ENCODE data around the gene CDK16. TPM values are rescaled to one million over a fixed set of nuclear protein-coding genes. Genes with fewer than 3 reads are reported as not detected.

The CDK16 gene
- total and polyA plus RNA-seq, 2 donors (not counting 3 experiments of a cell fraction or from before 2014, with no cell fraction given) = 99.9 to 149 TPM

- Histone ChIP-seq H3K4me1 (ENCODE audit: control insufficient read depth, extremely low read depth, insufficient read depth, low read length) (peaks cover 3% of the 10 kb centered on the region), H3K79me2 (ENCODE audit: control insufficient read depth, insufficient read depth, low read length) (no peaks in the 10 kb centered on the region), H3K9ac (replicated peaks; ENCODE audit: extremely low read depth, insufficient read depth, low read length) (no peak overlapping the region), H3K9me3 (replicated peaks; ENCODE audit: control insufficient read depth, insufficient read depth, low read length) (no peaks in the 10 kb centered on the region), H3K36me3 (ENCODE audit: control insufficient read depth in 2 of 2, extremely low read depth in 1 of 2, insufficient read depth in 2 of 2, low read length in 2 of 2) (peaks cover 8 to 32% of the 10 kb centered on the region in 2 experiments), H3K27me3 (ENCODE audit: control insufficient read depth in 2 of 2, insufficient read depth in 2 of 2, low read length in 2 of 2) (no peaks in the 10 kb centered on the region), H3K27ac (ENCODE audit: insufficient read depth, low read depth, low read length) (no peak overlapping the region), H3K4me2 (ENCODE audit: insufficient read depth, low read length) (no peak overlapping the region), H2AFZ (ENCODE audit: low read depth, low read length) (no peak overlapping the region), H3K9me1 (replicated peaks; ENCODE audit: control insufficient read depth, extremely low read depth, insufficient read depth, low read length) (no peaks in the 10 kb centered on the region), H3K4me3 (replicated peaks in 1 of 3; ENCODE audit: insufficient read depth in 1 of 3, low read depth in 1 of 3, low read length in 3 of 3) (no peak overlapping the region), H4K20me1 (replicated peaks; ENCODE audit: control insufficient read depth, extremely low read depth, insufficient read depth, low read length) (no peaks in the 10 kb centered on the region)
- ChIA-PET POLR2A (no interaction called here), CTCF (no interaction called here)
- DNase-seq (ENCODE audit: low read depth, low spot score) (no peak), FAIRE-seq (no peak)
- BruUV-seq (replicated peaks) = TSS peak; percentile 7
- intact Hi-C loops (cut with micrococcal nuclease) = no loop called here
- dilution Hi-C loops (cut with MboI; ENCODE audit: extremely low pct_ligation_motif_present, low sequenced_read_pairs) = no loop called here
- no peak for TF ChIP-seq JUN (IDR thresholded peaks at IDR 0.05; ENCODE audit: borderline replicate concordance, insufficient read depth, insufficient read length, low read depth)
- no peak for TF ChIP-seq POLR2AphosphoS5 (IDR thresholded peaks at IDR 0.05; ENCODE audit: insufficient read depth, low read depth, low read length)
- TF ChIP-seq CTCF (IDR thresholded peaks at IDR 0.05; ENCODE audit: extremely low read depth in 1 of 2, insufficient read depth in 1 of 2, low read depth in 1 of 2, low read length in 2 of 2) = no peak
- TF ChIP-seq MYC (IDR thresholded peaks at IDR 0.05; ENCODE audit: low read depth, low read length) = no peak
- TF ChIP-seq GATA2 (IDR thresholded peaks at IDR 0.05; ENCODE audit: insufficient read depth, insufficient read length, low read depth, low read length) = no peak
- TF ChIP-seq EZH2 (IDR thresholded peaks at IDR 0.05; ENCODE audit: borderline replicate concordance, low read depth, low read length, severe bottlenecking) = no peak
Observed at GRCh38 chrX:47228550-47229270, 10.2 kb downstream of the CDK16 start.

All from endothelial cell of umbilical vein (primary cell).